ENCODE measurements around the gene GSTO1.

Gene GSTO1

DNA sequence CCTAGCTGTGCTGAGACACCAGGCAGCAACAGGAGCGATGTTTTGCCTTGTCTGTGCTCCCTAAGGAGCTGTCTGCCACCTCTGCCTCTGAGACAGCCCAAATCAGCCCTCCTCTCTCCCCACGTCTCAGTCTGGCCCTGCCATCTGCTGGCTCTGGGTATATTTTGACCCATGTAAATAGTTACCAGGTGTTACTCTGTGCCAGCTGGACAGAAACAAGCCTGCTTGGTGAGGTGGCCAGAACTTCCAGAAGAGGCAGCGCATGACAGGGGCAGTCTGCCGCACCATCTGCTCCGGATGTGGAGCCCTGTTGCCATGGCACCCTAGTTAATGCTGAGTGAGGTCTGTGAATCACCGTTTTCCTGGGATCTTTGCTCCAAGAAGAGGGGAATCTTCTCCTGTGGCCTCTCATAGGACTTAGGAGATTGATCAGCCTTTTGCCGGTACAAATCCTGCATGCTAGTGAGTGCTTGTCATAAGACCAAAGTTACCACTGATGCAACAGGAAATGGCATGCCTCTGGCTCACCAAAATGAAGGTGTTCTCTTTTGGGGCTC lies 46.1 kb downstream of the GSTO1 start:
- Histone ChIP-seq H3K27me3 (ENCODE audit: low read depth, low read length) (no peaks in the 10 kb centered on the region), H4K20me1 (ENCODE audit: insufficient read depth, low read length) (no peaks in the 10 kb centered on the region), H2AFZ (ENCODE audit: low read depth, low read length) (no peak overlapping the region), H3K4me3 (ENCODE audit: low read length) (no peak overlapping the region), H3K9me3 (ENCODE audit: insufficient read depth, low read length) (no peaks in the 10 kb centered on the region), H3K79me2 (ENCODE audit: low read length) (no peaks in the 10 kb centered on the region), H3K36me3 (replicated peaks; ENCODE audit: low read depth, low read length) (no peaks in the 10 kb centered on the region), H3K4me1 (ENCODE audit: low read length) (peaks cover 2% of the 10 kb centered on the region; the same call in 1 of the 2 replicates), H3K4me2 (ENCODE audit: low read length) (no peak overlapping the region), H3K27ac (ENCODE audit: low read length) (no peak overlapping the region), H3K9ac (ENCODE audit: low read length) (no peak overlapping the region)
- TF ChIP-seq, protein P1, sequence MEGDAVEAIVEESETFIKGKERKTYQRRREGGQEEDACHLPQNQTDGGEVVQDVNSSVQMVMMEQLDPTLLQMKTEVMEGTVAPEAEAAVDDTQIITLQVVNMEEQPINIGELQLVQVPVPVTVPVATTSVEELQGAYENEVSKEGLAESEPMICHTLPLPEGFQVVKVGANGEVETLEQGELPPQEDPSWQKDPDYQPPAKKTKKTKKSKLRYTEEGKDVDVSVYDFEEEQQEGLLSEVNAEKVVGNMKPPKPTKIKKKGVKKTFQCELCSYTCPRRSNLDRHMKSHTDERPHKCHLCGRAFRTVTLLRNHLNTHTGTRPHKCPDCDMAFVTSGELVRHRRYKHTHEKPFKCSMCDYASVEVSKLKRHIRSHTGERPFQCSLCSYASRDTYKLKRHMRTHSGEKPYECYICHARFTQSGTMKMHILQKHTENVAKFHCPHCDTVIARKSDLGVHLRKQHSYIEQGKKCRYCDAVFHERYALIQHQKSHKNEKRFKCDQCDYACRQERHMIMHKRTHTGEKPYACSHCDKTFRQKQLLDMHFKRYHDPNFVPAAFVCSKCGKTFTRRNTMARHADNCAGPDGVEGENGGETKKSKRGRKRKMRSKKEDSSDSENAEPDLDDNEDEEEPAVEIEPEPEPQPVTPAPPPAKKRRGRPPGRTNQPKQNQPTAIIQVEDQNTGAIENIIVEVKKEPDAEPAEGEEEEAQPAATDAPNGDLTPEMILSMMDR (IDR thresholded peaks at IDR 0.05; ENCODE audit: low read depth, low read length): no peak
- no peak for TF ChIP-seq EZH2phosphoT487 (IDR thresholded peaks at IDR 0.05; ENCODE audit: low read depth)

- Histone ChIP-seq H3K4me1 (ENCODE audit: low read length) (peaks cover 7% of the 10 kb centered on the region; the same call in 1 of the 2 replicates), H3K9ac (ENCODE audit: low read length) (no peak overlapping the region), H3K9me3 (ENCODE audit: insufficient read depth, low read length) (no peaks in the 10 kb centered on the region), H3K27me3 (ENCODE audit: low read depth, low read length) (no peaks in the 10 kb centered on the region), H3K27ac (ENCODE audit: low read length) (no peak overlapping the region), H2AFZ (ENCODE audit: low read depth, low read length) (no peak overlapping the region), H3K4me3 (ENCODE audit: low read length) (no peak overlapping the region), H3K36me3 (replicated peaks; ENCODE audit: low read depth, low read length) (no peaks in the 10 kb centered on the region), H3K4me2 (ENCODE audit: low read length) (no peak overlapping the region), H4K20me1 (ENCODE audit: insufficient read depth, low read length) (no peaks in the 10 kb centered on the region), H3K79me2 (ENCODE audit: low read length) (no peaks in the 10 kb centered on the region)
- TF ChIP-seq EZH2phosphoT487 (IDR thresholded peaks at IDR 0.05; ENCODE audit: low read depth): no peak
- TF ChIP-seq, protein P1 (IDR thresholded peaks at IDR 0.05; ENCODE audit: low read depth, low read length): no peak
Observed at GRCh38 chr10:104301907-104302690, 47.4 kb downstream of the GSTO1 start.

DNA sequence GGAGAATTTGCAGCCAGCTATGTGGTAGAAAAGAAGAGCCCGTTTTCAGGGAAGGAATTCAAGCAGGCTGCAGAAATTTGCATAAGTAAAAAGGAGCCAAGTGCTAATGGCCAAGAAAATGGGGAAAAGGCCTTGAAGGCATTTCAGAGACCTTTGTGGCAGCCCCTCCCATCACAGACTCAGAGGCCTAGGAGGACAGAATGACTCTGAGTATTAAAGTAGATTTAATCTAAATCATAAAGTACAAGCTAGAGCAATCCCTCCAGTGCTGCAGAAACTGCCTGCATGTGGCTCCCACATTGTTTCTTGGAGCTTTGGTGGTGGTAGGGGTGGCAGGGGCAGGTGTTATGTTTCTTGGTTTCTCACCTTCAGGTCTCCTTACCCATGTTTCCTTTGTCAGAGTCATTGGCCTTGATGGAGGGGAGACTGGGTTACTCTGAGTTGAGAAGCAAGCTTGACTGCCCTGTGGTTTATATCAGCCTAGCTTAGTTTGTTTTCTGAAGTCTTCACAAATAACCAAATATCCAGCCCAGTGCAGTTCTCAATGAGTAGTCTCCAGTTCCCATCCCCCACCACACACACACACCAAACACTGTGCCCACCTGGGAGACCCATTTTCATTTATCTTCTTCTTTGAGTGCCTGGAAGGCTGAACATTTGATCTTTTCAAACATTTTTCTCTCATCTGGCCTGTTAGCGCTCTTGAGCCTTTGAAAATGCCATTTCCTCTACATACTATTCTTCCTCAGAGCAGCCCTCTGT lies 49.1 kb downstream of the GSTO1 start:
- no peaks in the 10 kb centered on the region for H3K79me2 ChIP-seq (ENCODE audit: low read length)
- H3K4me1 ChIP-seq (ENCODE audit: low read length): peaks cover 12% of the 10 kb centered on the region; the same call in 1 of the 2 replicates
- H3K27ac ChIP-seq (ENCODE audit: low read length): no peak overlapping the region
- no peaks in the 10 kb centered on the region for H3K27me3 ChIP-seq (ENCODE audit: low read depth, low read length)
- H4K20me1 ChIP-seq (ENCODE audit: insufficient read depth, low read length): no peaks in the 10 kb centered on the region
- no peak overlapping the region for H2AFZ ChIP-seq (ENCODE audit: low read depth, low read length)
- TF ChIP-seq EZH2phosphoT487 (IDR thresholded peaks at IDR 0.05; ENCODE audit: low read depth): no peak
- TF ChIP-seq, protein P1 (IDR thresholded peaks at IDR 0.05; ENCODE audit: low read depth, low read length): no peak
- no peaks in the 10 kb centered on the region for H3K36me3 ChIP-seq (replicated peaks; ENCODE audit: low read depth, low read length)
- H3K9ac ChIP-seq (ENCODE audit: low read length): no peak overlapping the region
- H3K4me3 ChIP-seq (ENCODE audit: low read length): no peak overlapping the region
- no peak overlapping the region for H3K4me2 ChIP-seq (ENCODE audit: low read length)
- no peaks in the 10 kb centered on the region for H3K9me3 ChIP-seq (ENCODE audit: insufficient read depth, low read length)

DNA sequence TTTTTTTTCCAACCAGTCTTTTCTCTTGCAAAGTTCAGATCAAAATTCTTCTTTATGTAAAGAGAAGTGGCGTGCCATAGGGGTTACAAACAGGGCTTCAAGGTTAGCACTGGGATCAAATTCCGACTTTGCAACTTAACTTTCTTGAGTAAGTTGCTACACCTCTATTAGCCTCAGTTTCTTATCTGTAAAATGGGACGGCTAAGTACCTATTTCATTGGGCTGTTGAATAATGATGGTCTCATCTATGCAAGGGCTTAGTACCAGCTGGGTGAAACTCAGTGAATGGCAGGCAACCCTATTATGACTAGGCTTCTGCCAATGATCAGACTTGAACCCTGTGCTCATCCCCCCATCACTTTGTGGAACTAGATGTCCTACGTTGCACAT lies 49.7 kb downstream of the GSTO1 start:
- no peaks in the 10 kb centered on the region for H3K9me3 ChIP-seq (ENCODE audit: insufficient read depth, low read length)
- no peaks in the 10 kb centered on the region for H3K79me2 ChIP-seq (ENCODE audit: low read length)
- no peaks in the 10 kb centered on the region for H4K20me1 ChIP-seq (ENCODE audit: insufficient read depth, low read length)
- H2AFZ ChIP-seq (ENCODE audit: low read depth, low read length): no peak overlapping the region
- no peak overlapping the region for H3K4me3 ChIP-seq (ENCODE audit: low read length)
- no peaks in the 10 kb centered on the region for H3K27me3 ChIP-seq (ENCODE audit: low read depth, low read length)
- H3K4me1 ChIP-seq (ENCODE audit: low read length): peaks cover 14% of the 10 kb centered on the region; the same call in 1 of the 2 replicates
- no peak overlapping the region for H3K9ac ChIP-seq (ENCODE audit: low read length)
- no peak overlapping the region for H3K4me2 ChIP-seq (ENCODE audit: low read length)
- H3K36me3 ChIP-seq (replicated peaks; ENCODE audit: low read depth, low read length): no peaks in the 10 kb centered on the region
- H3K27ac ChIP-seq (ENCODE audit: low read length): no peak overlapping the region
- no peak for TF ChIP-seq EZH2phosphoT487 (IDR thresholded peaks at IDR 0.05; ENCODE audit: low read depth)
- TF ChIP-seq, protein P1 (IDR thresholded peaks at IDR 0.05; ENCODE audit: low read depth, low read length): no peak

All from OCI-LY3 (cell line).